KBM-7 (cell line): ENCODE measurements around the gene RMRP.
"Not testable (repeated sequence)": the region's sequence is repeated elsewhere in the genome, so short reads cannot be mapped to it uniquely, and the experiment has no call there.

Experiments used
- DNase-seq: peaks from one replicate; pipeline ENCODE4 v3.0.0-alpha.2; 2015
- in situ Hi-C: fragments of 300-500 bp; cut with MboI; formaldehyde crosslinking; loops from 2 replicates; pipeline ENCODE4 v1.14.3; 2020; ENCODE audit warnings: low sequenced_read_pairs, low pct_unique_long_range_greater_than_20kb, mixed read lengths

Gene RMRP

DNA sequence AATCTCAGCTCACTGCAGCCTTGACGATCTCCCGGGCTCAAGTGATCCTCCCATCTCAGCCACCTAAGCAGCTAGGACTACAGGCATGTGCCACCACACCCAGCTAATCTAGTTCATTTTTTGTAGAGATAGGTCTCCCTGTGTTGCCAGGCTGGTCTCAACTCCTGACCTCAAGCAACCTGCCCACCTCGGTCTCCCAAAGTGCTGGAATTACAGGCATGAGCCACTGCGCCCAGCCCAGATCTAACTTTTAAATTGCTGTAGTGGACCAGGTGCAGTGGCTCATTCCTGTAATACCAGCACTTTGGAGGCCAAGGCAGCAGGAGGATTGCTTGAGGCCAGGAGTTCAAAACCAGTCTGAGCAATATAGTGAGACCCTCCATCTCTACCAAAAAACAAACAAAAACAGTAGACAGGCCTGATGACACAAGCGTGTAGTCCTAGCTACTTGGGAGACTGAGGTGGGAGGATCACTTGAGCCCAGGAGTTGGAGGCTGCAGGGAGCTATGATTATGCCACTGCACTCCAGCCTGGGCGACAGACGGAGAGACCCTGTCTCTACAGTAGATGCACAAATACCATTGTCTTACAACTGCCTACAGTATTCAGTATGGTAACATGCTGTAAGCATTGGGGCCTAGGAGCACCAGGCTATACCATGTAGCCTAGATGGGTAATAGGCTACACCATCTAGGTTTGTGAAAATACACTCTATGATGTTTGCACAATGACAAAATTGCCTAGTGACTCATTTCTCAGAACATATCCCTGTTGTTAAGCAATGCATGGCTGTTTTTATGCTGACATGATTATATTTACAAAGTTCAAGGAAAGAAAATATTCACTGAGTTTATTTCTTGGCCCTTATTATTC is 5.6 kb downstream of the RMRP start:
- in situ Hi-C loops = no loop called here
- no peak for DNase-seq

GRCh38 chr9:35650341-35651158 is 7.3 kb downstream of the RMRP start, which contains the start of gene SIT1:
Gene SIT1, minus strand, starts transcription at chr9:35650931. Its CDS starts 78 bp downstream, at chr9:35650853.
- no peak for DNase-seq
- in situ Hi-C loops = no loop called here

GRCh38 chr9:35649431-35650340 is 8.1 kb downstream of the RMRP start:
- in situ Hi-C loops = no loop called here
- peak; percentile 77 for DNase-seq

GRCh38 chr9:35646533-35647265 is 11.1 kb downstream of the RMRP start:
- DNase-seq = peak; percentile 96
- in situ Hi-C loops = no loop called here

GRCh38 chr9:35646153-35646532 is 11.7 kb downstream of the RMRP start:
- in situ Hi-C loops = no loop called here

GRCh38 chr9:35645736-35646135 is 12.1 kb downstream of the RMRP start:
- DNase-seq, in situ Hi-C loops: not testable (repeated sequence)

More at GRCh38 chr9:35646153-35646532, 11.7 kb downstream of the RMRP start:
- DNase-seq = peak; percentile 68

DNA sequence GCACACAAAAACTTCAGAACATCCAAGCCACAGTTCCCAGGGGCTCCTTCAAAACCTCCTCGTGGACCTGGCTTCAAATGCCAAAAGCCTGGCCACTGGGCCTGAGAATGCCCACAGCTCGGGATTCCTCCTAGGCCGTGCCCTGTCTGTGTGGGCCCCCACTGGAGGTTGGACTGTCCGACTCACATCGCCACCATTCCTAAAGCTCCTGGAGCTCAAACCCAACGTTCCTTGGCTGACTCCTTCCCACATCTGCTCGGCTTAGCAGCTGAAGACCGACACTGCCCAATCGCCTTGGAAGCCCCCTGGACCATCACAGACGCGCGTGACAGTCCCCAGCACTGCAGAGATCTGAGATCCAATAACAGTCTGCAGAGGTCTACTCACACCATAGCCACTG is 14.8 kb downstream of the RMRP start:
- no peak for DNase-seq
- in situ Hi-C loops = no loop called here

DNA sequence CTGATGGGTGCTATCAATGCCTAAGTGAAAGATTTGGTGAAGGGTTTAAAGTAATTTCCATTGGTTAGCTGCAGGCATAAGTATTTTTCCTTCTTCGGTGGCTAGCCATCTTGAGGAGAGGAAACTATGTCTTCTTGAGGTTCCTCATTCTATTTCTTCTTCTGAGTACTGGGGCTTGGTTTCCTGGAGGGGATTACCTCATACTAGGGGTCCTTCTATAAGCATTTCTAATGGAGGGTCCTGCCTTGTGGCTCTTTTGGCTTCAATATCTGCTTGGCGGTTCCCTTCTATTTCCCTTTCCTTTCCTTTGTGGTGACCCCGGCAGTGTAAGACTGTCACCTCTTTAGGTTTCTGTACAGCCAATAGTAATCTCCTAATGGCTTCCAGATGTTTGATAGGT is 16.3 kb downstream of the RMRP start:
- peak; percentile 53 for DNase-seq
- in situ Hi-C loops = not testable (repeated sequence)

DNA sequence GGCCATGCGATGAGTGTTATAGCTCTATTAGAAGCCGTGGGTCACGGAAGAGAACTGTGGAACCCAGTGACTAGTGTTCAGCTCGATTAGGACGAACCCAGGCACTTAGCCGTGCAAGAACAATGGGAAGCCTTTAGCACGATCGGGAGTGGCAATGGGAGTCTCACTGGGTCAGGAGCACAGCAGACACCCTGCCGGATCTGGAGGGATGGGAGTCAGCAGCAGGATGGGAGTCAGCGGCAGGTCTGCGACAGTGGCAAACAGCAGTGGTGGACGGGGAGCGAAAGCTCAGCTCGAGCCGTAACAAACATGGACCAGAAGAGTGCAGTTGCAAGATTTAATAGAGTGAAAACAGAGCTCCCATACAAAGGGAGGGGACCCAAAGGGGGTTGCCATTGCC is 17.4 kb downstream of the RMRP start:
- DNase-seq, in situ Hi-C loops: not testable (repeated sequence)

- DNase-seq = no peak
- in situ Hi-C loops = no loop called here
Measured at GRCh38 chr9:35639631-35640030, 18.2 kb downstream of the RMRP start.

DNA sequence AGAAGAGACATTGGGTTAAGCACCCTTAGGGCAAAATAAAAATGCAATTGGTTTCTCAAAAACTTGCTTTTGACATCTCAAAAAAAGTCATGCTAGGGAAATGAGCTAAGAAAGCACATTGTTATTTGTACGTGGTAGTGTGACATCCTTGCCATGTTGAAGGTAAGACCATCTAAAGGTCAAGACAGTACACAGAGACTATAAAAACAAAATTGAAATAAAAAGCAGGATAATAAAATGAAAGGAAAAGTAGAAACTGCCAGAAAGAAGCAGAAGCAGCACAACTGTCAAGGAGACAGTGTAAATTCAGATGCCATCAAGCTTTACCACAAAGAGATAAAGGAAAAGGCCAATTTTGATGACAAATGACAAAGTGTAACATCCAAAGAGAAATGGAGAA is 18.6 kb downstream of the RMRP start:
- in situ Hi-C loops, DNase-seq: not testable (repeated sequence)

- DNase-seq, in situ Hi-C loops: not testable (repeated sequence)
Measured at GRCh38 chr9:35638751-35639150, 19.1 kb downstream of the RMRP start.

DNA sequence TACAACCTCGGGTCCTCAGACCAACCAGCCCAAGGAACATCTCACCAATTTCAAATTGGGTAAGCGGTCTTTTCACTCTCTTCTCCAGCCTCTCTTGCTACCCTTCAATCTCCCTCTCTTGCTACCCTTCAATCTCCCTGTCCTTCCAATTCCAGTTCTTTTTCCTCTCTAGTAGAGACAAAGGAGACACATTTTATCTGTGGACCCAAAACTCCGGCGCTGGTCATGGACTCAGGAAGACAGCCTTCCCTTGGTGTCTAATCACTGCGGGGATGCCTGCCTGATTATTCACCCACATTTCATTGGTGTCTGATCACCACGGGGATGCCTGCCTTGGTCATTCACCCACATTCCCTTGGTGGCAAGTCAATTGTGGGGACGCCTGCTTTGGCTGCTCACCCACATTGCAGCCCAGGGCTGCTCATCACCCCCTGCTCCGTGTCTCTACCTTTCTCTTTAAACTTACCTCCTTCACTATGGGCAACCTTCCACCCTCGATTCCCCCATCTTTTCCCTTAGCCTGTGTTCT is 20.3 kb downstream of the RMRP start:
- in situ Hi-C loops, DNase-seq: not testable (repeated sequence)

- in situ Hi-C loops = not testable (repeated sequence)
Measured at GRCh38 chr9:35636877-35637246, 21.0 kb downstream of the RMRP start.

GRCh38 chr9:35636135-35636876 is 21.5 kb downstream of the RMRP start:
- in situ Hi-C loops = no loop called here
- DNase-seq = no peak

More at GRCh38 chr9:35636877-35637246, 21.0 kb downstream of the RMRP start:
- not testable (repeated sequence) for DNase-seq

DNA sequence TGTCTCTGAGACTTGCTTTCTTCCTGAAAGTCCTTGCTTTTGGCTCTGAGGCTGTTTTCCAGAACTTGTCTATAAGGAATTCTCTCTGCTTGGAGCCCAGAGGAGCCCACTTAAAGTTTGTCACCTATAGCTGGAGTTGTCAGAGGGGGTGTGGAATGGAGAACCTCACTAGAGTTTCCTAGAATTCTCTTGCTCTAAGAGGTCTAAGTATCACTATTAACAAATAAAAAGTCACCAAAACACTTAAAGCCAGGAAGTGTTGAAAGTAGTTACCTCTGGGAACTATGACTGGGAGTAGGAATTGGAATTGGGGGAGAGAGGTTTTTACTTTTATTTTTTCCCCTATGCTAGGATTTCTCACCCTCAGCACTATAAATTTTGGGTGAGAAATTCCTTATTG is 22.1 kb downstream of the RMRP start:
- no peak for DNase-seq
- in situ Hi-C loops = no loop called here

GRCh38 chr9:35629597-35629996 is 28.2 kb downstream of the RMRP start:
- no peak for DNase-seq
- in situ Hi-C loops = no loop called here
